Activated naive CD4-positive, alpha-beta T cell treated with anti-CD3 and anti-CD28 coated beads, Interleukin-2, amount 50 U/mL, for 16 hours (primary cell): ENCODE results near the gene MEIS3.

Source experiments
- DNase-seq: peaks from one replicate; pipeline ENCODE4 v3.0.0-alpha.2; 2020

MEIS3 gene

DNA sequence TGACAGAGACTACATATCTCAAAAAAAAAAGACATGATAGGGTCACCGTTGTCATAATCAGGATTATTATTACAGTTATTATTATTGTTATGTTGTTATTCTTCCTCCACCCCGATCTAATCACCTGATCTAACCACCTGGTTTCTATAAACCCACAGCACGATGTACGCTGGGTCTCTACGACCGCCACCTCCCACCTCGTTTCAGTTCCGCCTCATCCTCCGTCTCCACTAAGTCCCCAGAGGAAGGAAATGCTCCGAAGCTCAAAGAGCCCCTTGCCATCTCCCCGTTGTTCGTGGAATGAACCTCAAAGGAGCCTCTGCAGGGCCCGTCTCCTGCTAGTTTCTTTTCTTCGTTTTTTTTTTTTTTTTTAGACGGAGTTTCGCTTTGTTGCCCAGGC, 15.9 kb upstream of the MEIS3 start:
- DNase-seq = no peak

DNA sequence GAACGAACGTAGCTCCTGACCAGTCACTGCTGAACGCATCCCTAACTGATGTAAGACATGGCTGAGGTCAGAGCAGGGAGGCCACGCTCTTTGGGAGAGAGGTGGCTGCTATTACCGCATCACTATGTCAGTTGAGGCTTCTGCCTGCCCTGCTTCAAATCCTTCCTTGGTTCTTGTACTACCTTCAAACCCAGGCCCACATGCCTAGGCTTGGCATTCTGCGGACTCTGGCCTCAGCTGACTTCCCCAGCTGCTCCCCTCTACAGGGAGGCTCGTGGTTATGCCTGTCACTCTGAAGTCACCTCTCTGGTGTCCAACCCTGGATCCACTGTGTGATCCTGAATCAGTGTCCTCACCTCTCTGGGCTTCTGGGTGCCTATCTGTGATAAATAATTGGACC, 14.8 kb upstream of the MEIS3 start:
- DNase-seq = no peak

DNA sequence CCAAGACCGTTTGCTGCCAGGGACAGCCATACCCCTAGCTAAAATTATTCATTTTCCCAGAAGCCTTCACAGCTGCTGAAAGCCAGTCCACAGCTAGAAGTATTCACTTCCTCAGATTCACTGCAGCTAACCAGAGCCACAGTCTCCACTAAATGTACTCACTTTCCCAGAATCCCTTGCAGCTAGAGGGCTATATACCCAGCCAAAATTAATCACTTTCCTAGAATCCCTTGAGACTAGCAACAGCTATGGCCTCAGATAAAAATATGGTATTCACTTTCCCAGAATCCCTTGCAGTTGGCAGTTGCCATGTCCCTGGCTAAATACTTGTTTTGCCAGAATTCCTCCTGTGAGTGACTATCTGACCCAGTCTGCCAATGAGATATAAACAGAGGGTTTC, 13.8 kb upstream of the MEIS3 start:
- DNase-seq = no peak

DNA sequence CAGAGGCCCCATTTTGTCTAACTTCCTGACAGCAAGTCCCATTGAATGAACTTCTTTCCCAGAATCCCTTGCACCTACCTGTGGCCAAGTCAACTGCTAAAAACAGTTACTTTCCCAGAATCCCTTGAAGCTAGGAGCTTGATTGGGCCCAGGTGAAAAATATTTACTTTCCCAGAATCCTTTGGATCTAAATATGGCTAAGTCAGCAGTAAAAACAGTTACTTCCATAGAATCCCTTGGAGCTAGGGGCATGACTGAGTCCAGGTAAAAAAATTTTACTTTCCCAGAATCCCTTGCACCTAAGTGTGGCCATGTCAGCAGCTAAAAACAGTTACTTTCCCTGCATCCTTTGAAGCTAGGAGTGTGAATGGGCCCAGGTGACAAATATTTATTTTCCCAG, 13.2 kb upstream of the MEIS3 start:
- DNase-seq = no peak

DNA sequence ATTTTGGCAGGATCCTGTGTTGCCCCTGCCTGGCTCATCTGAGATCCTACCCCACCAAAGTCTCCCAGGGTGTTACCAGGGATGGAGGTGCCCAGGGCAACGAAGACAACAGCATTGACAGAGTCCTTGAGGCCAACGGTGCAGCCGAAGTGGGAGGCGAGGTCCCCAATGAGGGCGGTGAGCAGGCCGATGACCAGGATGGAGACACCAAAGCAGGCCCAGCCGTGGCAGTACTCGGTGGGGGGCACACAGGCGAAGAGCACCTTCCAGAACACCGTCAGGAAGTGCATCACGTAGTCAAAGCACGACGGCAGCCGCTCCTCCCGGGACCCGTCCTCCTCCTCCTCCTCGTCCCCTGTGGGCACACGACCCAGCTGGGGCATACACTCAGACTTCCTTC, 12.8 kb upstream of the MEIS3 start:
- no peak for DNase-seq

DNA sequence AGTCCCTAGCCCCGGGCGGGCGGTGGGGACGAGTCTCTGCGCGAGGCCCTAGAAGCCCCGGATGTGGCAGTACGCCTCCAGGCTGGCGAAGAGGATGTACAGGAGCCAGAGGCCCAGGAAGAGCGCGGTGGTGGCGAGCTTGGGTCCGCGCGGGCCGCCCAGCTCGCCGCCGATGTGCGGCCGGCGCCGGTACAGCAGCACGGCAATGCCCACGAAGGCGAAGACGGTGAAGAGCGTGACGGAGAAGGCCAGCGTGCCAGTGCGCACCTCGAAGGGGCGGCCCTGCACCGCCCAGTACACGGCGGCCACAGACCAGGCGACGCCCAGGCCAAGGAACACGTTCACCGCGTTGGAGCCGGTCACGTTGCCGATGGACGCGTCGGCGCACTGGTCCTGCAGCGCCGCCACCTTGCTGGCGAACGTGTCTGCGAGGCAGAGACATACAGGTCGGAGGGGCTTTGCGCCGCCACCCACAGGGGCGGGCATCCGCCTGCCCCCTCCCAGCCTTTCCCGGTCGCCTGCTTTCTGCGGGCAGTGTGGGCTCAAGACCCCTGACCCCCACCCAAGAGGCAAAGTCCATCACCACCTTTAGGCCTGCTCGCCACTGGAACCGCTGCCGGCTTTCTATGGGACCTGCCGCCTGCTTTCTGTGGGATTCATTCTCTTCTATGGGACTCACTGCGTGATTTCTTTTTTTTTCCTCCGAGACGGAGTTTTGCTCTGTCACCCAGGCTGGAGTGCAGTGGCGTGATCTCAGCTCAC, 10.9 kb upstream of the MEIS3 start:
- DNase-seq = no peak

DNA sequence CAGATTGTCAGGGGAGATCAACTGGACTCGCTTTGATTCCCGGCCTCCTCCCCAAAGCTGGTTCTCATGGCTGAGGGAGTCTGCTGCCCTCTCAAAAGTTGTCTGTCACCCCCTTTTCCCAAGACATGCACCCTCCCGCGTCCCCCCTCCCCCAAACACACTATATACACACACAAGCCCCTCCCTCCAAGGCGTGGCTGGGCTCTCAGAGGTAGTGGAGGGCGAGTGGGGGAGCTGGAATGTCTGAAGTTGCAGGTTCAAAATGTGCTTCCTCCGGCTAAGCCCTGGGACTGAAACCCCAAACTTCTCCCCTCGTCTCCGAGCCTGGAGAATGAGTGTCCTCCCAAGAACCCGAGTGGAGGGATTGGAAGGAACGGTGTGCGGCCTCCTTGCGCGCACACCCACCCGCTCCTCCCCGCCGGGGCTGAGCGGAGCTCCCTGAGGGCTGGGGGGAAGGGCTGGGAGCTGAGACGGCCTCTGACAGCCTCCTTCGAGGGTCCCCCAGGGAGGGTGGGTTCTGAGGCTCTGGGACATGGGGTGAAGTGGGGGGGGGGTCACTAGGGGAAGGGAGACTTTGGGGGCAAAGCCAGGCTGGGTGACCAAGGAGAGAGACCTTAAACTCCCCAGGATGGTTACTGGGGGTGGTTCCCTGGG, 9.9 kb upstream of the MEIS3 start:
- DNase-seq = no peak

DNA sequence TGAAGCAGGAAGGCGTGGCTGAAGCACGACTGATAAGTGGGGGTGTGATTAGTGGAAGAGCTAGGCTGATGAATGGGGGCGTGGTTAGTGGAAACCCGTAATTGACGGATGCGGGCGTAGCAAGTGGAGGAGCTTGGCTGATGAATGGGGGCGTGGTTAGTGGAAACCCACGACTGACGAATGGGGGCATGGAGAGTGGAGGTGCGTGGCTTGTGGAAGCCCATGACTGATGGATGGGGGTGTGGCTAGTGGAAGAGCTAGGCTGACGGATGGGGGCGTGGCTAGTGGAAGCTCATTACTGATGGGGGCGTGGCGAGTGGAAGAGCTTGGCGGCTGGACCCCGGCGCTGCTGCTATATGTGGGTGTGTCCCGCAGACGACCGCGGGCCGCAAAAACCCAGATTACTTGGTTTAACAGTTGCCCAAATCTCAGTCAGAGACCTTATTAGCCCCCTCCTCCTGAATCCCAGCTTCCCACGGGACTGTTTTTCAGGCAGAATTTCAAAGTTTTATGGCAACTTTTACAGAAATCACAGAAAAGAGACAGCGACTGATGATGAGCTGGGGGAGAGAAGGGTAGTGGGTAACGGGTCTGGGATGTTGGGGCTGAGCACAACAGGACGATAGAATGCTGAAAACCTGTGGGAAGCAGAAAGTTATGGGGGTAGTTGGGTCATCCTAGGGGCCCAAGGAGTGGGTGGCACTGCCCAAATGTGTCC, 9.0 kb upstream of the MEIS3 start:
- peak; percentile 83 for DNase-seq

DNA sequence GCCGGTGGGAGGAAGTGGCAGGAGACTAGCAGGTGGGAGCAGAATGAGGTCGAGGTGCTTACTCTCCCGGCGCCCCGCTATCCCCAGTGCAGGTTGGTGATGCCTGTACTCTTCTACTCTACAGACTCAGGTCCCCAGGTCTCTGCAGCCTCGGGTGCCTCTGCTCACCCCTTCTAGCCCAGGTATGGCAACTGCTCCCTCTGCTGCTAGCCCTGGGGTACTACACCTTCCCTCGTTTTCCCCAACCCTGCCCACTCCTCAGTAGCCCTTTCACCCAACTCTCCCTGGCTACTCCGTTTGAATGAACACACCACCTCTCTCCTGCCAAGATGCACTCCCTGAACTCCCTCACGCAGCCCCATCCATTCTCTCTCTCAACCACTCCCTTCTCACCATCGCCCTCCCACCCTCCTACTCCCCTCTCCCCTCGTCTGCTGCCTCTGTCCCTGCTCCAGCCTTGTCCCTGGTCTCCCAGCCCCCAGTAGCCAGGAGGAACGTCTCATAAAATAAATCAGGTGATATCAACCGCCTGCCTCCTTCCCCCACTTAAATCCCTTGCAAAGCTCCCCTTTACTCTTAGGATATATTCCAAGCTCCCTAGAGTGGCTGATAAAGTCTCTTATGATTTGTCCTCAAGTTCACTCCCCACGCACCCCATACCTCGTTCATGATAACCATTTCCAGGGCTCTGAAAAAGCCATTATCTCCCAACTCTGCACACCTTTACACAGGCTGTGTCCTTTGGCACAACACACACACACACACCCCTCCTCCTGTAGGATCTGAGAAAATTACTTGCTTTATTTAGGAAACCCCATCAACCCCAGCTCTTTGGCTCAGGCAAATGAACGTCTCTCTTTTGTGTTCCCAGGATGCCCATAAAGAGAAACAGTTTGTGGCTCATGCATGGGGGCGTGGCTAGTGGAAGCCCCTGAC, 8.2 kb upstream of the MEIS3 start:
- DNase-seq = peak; percentile 74

DNA sequence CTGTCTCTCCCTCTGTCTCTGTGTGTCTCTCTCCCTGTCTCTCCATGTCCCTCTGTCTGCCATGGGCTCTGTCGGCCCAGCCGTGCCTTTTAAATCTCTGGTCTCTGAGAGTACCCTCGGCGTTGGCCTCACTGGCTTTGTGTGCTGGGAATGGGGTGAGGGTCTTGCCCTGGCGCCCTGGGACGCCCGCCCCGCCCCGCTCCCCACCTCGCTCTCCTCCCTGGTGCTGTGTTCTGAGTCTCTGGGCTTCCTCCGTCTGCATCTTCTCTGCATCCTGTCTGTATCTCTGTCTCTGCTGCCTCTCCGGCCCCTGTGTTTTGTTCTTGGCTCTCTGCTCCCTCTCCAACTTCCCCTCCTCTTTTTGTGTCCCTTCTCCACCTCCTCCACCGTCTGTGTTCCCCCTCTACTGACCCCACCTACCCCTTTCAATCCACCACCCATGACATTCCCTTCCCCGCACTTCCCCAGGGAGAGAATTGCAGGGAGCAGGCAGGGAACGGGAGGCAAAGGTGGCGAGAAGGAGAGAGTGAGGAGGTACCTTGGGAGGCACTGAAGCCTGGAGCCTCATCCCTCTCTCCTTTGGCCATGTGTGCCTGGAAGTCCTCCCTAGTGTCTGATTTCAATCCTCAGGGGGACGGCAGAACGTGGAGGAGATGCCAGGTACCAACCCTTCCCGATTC, 4.0 kb upstream of the MEIS3 start:
- DNase-seq = no peak

DNA sequence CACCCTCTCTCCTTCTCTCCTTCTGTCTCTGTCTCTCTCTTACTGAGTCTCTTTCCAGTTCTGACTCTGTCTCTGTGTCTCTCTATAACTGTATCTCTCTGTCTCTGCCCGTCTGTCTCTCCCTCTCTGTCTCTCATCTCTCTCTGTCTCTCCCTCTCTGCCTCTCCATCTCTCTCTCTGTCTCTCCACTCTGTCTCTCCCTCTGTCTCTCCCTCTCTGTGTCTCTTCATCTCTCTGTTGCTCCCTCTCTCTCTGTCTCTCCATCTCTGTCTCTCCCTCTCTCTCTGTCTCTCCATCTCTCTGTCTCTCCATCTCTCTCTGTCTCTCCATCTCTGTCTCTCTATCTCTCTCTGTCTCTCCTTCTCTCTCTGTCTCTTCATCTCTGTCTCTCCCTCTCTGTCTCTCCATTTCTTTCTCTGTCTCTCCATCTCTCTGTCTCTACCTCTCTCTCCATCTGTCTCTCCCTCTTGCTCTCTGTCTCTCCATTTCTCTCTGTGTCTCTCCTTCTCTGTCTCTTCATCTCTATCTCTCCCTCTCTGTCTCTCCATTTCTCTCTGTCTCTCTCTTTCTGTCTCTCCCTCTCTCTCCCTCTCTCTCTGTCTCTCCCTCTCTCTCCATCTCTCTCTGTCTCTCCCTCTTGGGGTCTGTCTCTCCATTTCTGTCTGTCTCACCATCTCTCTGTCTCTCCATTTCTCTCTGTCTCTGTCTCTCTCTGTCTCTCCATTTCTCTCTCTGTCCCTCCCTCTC, 3.3 kb upstream of the MEIS3 start:
- DNase-seq = no peak

DNA sequence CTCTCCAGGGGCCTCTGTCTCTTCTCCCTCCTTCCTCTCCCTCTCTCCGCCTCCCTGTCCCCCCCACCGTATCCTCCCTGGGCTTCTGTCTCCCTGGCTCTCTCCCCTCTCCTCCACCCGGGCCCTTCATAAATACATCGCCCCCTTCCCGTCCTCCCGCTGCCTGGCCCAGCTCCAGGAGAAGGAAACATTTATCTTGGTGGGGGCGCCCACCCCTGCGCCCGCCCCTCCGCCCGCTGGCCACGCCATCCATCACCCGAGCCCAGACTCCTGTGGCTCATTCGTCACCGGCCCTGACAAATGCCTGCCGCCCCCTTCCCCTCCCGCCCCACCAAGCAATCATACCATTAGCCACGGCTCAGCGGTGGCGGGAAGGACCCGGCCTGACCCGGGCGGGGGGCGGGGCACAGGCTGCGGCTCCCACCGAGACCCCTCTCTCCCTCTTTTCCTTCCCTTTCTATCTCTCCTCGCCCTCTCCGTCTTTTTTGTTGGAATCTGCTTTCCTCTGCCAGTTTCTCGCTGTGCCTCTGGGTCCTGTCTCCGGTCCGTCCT, 2.6 kb upstream of the MEIS3 start:
- DNase-seq = no peak

DNA sequence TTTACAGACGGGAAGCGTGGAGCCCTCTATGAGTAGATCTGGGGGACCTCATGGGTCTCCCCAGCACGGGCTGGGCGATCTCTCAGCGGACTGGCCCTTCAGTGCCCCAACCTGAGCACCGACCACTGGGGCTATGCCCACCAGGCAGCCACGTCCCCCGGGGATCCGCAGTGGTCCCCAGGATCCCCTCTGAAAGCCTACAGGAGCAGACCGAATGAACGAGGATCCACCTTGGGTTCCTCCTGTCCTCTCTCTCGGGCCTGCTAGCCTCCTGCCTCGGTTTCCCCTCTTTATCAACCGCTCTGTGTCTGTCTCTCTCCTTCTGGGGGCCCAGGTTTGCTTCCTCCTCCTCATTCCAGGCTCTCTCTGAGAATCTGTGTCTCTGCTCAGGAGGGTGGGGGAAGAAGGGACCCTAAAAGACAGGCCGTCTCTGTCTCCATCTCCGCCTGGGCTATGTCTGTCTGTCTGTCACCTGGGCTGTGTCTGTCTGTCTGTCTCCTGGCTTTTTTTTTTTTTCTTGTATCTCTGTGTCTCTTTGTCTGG, 2.0 kb upstream of the MEIS3 start:
- no peak for DNase-seq

DNA sequence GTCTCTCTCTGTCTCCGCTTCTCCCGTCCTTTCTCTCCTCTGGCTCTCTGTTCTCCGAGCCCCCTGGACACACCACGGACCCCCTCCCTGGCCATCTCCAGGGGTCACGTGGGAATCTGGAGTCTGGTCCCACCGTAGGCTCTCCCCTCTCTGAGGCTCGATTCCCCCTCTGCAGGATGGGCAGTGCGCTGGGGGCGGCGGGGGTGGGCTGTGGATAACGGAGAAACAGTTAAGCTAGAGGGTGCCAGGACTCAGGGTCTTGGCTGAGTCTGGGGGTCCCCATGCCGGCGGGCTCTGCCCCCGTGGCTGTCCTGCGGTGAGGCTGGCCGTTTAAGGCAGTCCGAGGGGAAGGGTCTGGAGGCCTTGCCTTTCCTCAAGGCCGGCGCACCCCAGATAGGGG, 462 bp upstream of the MEIS3 start:
- no peak for DNase-seq

DNA sequence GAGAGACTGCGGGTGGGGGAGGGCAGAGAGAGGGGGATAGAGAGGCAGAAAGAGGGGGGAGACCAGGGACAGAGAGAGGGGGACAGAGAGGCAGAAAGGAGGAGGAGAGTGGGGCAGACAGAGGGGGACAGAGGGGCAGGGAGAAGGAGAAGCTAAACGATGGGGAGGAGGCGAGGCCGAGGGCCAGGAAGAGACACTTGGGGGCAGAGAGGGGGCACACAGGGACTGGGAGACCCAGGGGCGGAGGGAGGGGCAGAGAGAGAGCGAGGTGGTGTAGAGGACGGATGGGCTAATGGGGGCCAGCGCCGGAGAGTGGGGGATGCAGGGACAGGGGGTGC, 666 bp downstream of the MEIS3 start:
- no peak for DNase-seq

DNA sequence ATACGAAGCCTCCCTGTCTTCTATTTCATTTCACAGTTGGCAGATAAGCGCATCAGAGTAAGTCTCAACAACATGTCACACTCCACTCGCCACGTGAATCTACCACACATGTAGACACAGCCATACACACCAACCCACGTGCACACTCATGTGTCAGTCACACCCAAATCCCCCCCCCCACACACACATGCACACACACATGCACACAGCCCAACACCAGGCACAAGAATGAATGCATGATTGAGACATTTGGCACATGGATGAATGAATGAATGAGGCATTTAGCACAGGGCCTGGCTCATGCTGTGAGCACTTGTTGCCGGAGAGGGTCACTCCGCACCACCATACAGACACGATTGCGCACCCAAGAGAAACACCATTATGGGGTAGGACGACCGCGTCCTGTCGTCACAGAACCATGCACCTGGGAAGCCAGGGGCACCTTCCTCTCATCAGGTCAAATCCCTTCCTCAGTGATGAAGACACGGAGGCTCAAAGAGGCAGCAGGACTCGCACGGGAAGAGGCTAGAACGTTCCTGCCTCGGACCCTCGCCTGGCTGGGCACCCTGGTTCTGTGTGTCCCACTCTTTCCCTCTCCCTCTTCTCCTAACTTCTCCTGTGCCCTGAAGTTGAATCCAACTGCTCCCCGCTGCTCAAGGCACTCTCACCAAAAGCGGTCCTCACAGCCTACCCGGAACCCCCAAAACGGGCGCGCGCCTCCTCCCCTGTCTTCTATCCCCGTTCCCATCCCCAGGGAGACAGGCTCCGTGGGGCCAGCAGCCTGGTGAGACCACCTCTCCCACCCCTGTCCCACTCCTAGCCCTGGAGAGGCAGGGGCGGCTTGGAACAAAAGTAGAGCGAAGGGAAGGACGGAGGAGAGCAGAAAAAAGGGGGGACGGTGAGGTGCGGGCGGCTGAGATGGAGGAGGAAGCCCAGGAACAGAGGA, 1.3 kb downstream of the MEIS3 start:
- no peak for DNase-seq

DNA sequence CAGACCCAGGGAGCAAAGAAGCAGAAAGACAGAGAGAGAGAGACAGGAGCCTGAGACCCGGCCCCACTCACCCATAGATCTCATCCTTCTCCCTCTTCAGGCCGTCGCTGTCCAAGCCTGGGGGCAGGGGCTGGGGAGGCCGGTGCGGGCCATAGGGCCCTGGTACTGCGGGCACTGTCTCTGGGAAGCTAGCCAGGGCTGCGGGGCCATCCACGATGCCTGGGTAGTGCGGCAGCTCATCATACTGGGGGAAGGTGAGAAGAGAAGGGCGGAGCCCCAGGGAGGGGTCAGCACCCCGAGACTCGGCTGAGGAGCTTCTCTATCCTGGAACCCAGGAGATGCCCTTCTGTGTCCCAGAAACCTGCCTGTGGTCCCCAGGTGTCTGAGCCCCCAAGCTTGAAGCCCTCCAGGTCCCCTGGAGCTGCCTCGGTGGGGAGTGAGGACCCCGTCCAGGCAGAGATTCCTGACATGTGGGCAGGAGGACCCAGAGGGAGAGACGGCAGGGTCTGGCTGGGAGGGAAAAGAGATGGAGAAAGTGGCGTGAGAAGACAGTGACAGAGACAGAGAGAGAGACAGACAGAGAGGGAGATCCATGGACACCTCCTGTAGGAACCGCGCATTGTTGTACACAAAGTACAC, 2.1 kb downstream of the MEIS3 start:
- DNase-seq = no peak

DNA sequence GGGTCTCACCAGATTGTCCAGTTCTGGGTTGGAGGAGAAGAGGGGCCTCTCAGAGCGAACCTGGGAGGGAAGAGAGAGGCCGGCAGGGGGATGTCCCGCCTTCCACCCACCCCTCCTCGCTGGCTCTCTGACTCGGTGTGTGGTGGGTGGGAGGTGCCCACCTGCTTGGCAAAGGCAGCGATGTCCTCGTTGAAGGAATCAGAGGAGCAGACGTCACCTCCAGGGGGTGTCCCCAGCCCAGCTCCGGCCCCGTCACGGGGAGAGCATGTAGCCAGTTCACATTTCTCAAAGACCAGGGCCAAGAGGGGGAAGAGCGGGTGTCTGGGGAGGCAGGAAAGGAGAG, 2.7 kb downstream of the MEIS3 start:
- DNase-seq = no peak

DNA sequence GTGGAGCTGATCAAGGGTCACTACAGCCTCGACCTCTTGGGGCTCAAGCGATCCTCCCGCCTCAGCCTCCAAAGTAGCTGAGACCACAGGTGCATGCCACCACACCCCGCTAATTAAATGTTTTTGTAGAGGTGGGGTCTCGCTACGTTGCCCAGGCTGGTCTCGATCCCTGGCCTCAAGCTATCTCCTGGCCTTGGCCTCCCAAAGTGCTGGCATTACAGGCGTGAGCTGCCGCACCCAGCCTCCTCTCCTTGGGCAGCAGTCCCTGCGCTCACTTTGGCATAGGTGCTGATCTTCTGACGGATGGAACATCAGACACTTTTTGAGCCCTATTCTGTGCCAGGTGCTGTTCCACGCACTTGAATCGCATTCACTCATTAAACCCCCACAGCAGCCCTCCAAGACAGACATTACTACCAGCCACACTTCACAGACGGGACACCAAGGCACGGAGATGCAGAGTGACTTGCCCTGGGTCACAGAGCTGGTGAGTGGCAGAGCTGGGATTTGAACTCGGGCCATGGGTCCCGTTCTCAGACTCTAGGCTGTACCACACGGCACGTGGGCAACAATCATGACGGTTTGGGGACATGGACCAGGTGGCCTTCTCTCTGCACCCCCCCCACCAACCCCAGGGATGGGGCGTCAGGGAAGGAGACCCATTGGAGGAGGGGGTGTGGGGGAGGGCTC, 3.2 kb downstream of the MEIS3 start:
- DNase-seq = no peak
